OCI-LY7 (cell line): ENCODE measurements around the gene MEAK7.

Experiments
- EZH2phosphoT487 ChIP-seq: fragments of 200-600 bp; sonication (generic); IDR thresholded peaks from 2 replicates; pipeline ENCODE4 v1.6.1; 2018; ENCODE audit warnings: low read depth, borderline replicate concordance, mild to moderate bottlenecking, mixed run types, antibody characterized with exemption, low read length, moderate library complexity, mixed read lengths
- TF ChIP-seq, protein P1 (sequence below): fragments of 200-600 bp; sonication (generic); conservative IDR thresholded peaks from 2 replicates; pipeline ENCODE4 v1.5.1; 2014; ENCODE audit warnings: mild to moderate bottlenecking, antibody characterized with exemption, low read length, moderate library complexity, mixed read lengths

DNA sequence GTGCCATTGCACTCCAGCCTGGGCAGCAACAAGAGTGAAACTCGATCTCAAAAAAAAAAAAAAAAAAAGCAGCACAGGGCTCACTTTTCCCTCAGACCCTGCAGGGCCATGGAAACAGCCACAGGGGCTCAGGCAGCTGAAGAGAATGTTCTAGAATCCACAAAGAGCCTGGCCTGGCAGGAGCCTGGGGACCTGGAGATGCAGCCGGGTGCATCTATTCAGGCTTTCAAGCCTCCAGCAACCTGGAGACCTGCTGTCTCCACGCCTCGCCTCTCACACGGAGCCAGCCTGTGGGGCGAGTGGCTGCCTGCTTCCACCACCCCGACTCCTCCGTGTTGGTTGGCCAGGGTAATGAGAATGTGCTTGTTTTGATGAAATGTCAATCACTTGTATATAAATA lies 44.0 kb upstream of the MEAK7 start:
- TF ChIP-seq, protein P1, sequence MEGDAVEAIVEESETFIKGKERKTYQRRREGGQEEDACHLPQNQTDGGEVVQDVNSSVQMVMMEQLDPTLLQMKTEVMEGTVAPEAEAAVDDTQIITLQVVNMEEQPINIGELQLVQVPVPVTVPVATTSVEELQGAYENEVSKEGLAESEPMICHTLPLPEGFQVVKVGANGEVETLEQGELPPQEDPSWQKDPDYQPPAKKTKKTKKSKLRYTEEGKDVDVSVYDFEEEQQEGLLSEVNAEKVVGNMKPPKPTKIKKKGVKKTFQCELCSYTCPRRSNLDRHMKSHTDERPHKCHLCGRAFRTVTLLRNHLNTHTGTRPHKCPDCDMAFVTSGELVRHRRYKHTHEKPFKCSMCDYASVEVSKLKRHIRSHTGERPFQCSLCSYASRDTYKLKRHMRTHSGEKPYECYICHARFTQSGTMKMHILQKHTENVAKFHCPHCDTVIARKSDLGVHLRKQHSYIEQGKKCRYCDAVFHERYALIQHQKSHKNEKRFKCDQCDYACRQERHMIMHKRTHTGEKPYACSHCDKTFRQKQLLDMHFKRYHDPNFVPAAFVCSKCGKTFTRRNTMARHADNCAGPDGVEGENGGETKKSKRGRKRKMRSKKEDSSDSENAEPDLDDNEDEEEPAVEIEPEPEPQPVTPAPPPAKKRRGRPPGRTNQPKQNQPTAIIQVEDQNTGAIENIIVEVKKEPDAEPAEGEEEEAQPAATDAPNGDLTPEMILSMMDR, result no peak
- TF ChIP-seq EZH2phosphoT487, result no peak
